B cell (primary cell): ENCODE measurements around the gene KLF7. TPM values are rescaled to one million over a fixed set of nuclear protein-coding genes. Genes with fewer than 3 reads are reported as not detected.
"Not testable (repeated sequence)": the region's sequence is repeated elsewhere in the genome, so short reads cannot be mapped to it uniquely, and the experiment has no call there.

Source experiments
- ATAC-seq: fragments of 200-7000 bp; cut with Tn5 transposase; one replicate; pipeline ENCODE4 v1.10.0; 2021; ENCODE audit warnings: low read depth, mild to moderate bottlenecking, moderate number of reproducible peaks, moderate library complexity
- CTCF ChIA-PET: fragments of 350-600 bp; sonication (Branson Sonifier 250); formaldehyde crosslinking; loops from one replicate; lab custom pipeline; 2021; ENCODE audit warnings: antibody characterized with exemption, inconsistent platforms; lab: Charles Lee
- POLR2A ChIA-PET: fragments of 350-600 bp; sonication (Branson Sonifier 250); formaldehyde crosslinking; loops from one replicate; lab custom pipeline; 2021; ENCODE audit warnings: antibody characterized with exemption; lab: Charles Lee
- DNase-seq: peaks from one replicate; pipeline ENCODE4 v3.0.0; 2013
- H2AFZ ChIP-seq: 2 replicates; pipeline ENCODE4 v1.6.1; 2012; ENCODE audit warnings: mild to moderate bottlenecking, low read depth, low read length; ENCODE audit not compliant: insufficient read depth, poor library complexity, severe bottlenecking
- H3K27ac ChIP-seq, 2 donors: 1 replicate in 1 of 2; 2 replicates in 1 of 2; pipeline ENCODE4 v1.5.1; 2012 to 2013; ENCODE audit warnings: low read length in 2 of 2, mild to moderate bottlenecking in 2 of 2, moderate library complexity in 1 of 2
- H3K27me3 ChIP-seq, 4 experiments: fragments of 200-600 bp in 1 of 4; sonication (generic) in 1 of 4; replicated peaks in 1 of 4; 1 replicate in 2 of 4; 2 replicates in 2 of 4; pipeline versions ENCODE4 v1.6.1 to v1.7.0; 2013 to 2016; ENCODE audit warnings: low read length in 3 of 4, mild to moderate bottlenecking in 2 of 4, mixed read lengths in 1 of 4, moderate library complexity in 1 of 4; ENCODE audit not compliant: insufficient read depth in 4 of 4, control insufficient read depth in 3 of 4; ENCODE audit errors: control extremely low read depth in 1 of 4
- H3K36me3 ChIP-seq, 2 experiments: replicated peaks in 1 of 2; 1 replicate in 1 of 2; 2 replicates in 1 of 2; pipeline versions ENCODE4 v1.6.1 to v1.7.1; 2013; ENCODE audit warnings: low read length in 1 of 2; ENCODE audit not compliant: insufficient read depth in 2 of 2, control insufficient read depth in 1 of 2; ENCODE audit errors: control extremely low read depth in 1 of 2, extremely low read depth in 1 of 2
- H3K4me1 ChIP-seq, 2 donors: fragments of 200-600 bp in 1 of 2; sonication (generic) in 1 of 2; 1 replicate in 1 of 2; 2 replicates in 1 of 2; pipeline versions ENCODE4 v1.5.1 to v1.6.1; 2013 to 2017; ENCODE audit warnings: low read length in 2 of 2; ENCODE audit not compliant: control insufficient read depth in 2 of 2, insufficient read depth in 2 of 2
- H3K4me2 ChIP-seq: replicated peaks from 2 replicates; pipeline ENCODE3; 2012; ENCODE audit warnings: mild to moderate bottlenecking, low read depth, low read length; ENCODE audit not compliant: poor library complexity, severe bottlenecking
- H3K4me3 ChIP-seq, 5 experiments: fragments of 200-600 bp in 1 of 5; sonication (generic) in 1 of 5; 1 replicate in 3 of 5; 2 replicates in 2 of 5; pipeline versions ENCODE4 v1.5.1 to v1.7.0; 2011 to 2016; ENCODE audit warnings: low read length in 4 of 5, mild to moderate bottlenecking in 4 of 5, low read depth in 2 of 5, control low read depth in 1 of 5, moderate library complexity in 1 of 5; ENCODE audit not compliant: insufficient read depth in 1 of 5; ENCODE audit errors: control extremely low read depth in 1 of 5, extremely low read depth in 1 of 5
- H3K79me2 ChIP-seq: fragments of 200-600 bp; sonication (generic); one replicate; pipeline ENCODE4 v1.6.0; 2016; ENCODE audit warnings: low read length; ENCODE audit not compliant: control insufficient read depth, insufficient read depth
- H3K9ac ChIP-seq: fragments of 200-600 bp; sonication (generic); 2 replicates; pipeline ENCODE4 v1.6.1; 2017; ENCODE audit warnings: mild to moderate bottlenecking, low read length, moderate library complexity
- H3K9me3 ChIP-seq, 3 donors: one replicate each; pipeline versions ENCODE4 v1.6.1 to v1.7.1; 2013; ENCODE audit warnings: low read length in 2 of 3; ENCODE audit not compliant: control insufficient read depth in 2 of 3, insufficient read depth in 1 of 3; ENCODE audit errors: control extremely low read depth in 1 of 3
- H4K20me1 ChIP-seq: 2 replicates; pipeline ENCODE4 v1.6.0; 2012; ENCODE audit warnings: mild to moderate bottlenecking, low read length; ENCODE audit not compliant: insufficient read depth, control insufficient read depth, poor library complexity, severe bottlenecking
- H3K27ac Mint-ChIP-seq: one replicate; pipeline ENCODE4 v1.8.0; 2021; ENCODE audit warnings: mixed read lengths
- H3K27me3 Mint-ChIP-seq: one replicate; pipeline ENCODE4 v1.8.0; 2021; ENCODE audit warnings: mixed read lengths
- H3K4me1 Mint-ChIP-seq: one replicate; pipeline ENCODE4 v1.8.0; 2021; ENCODE audit warnings: mixed read lengths
- H3K4me3 Mint-ChIP-seq: one replicate; pipeline ENCODE4 v1.8.0; 2021; ENCODE audit warnings: mixed read lengths
- H3K9me3 Mint-ChIP-seq: one replicate; pipeline ENCODE4 v1.8.0; 2022; ENCODE audit warnings: mixed read lengths; ENCODE audit not compliant: insufficient read depth
- EZH2 ChIP-seq: IDR thresholded peaks from 2 replicates; pipeline ENCODE4 v1.6.1; 2012; ENCODE audit warnings: borderline replicate concordance, low read depth, mild to moderate bottlenecking, moderate library complexity, low read length; ENCODE audit not compliant: insufficient read depth, poor library complexity, severe bottlenecking
- WGBS: methylation state at CpG from one replicate; pipeline ENCODE4 v1.1.5; 2013; ENCODE audit warnings: missing lambda C conversion rate; ENCODE audit not compliant: insufficient coverage; 5-methylcytosine and 5-hydroxymethylcytosine counted together
- intact Hi-C: fragments of 100-400 bp; cut with micrococcal nuclease; formaldehyde crosslinking; loops from one replicate; pipeline ENCODE4 v1.10.0; 2022
- polyA plus RNA-seq: library from polyadenylated mRNA; depleted of rRNA; stranded (reverse); fragments of >200 nt; gene quantifications from 2 replicates; pipeline ENCODE4 v1.2.3, GENCODE V29; 2012
- total RNA-seq, 2 donors: library from RNA; stranded (reverse); fragments of 120-200 nt in 1 of 2; gene quantifications; 1 replicate in 1 of 2; 2 replicates in 1 of 2; pipeline versions ENCODE4 v1.2.3 to v1.2.4, GENCODE V29; 2013 to 2022
- TF ChIP-seq, protein P1 (sequence below): fragments of 200-600 bp; IDR thresholded peaks from one replicate; pipeline ENCODE4 v1.8.0; 2022; ENCODE audit warnings: antibody characterized with exemption, mild to moderate bottlenecking

KLF7 gene
- total and polyA plus RNA-seq, 2 donors (not counting 1 experiment from before 2014, with no cell fraction given): 46.2 to 93.2 TPM

DNA sequence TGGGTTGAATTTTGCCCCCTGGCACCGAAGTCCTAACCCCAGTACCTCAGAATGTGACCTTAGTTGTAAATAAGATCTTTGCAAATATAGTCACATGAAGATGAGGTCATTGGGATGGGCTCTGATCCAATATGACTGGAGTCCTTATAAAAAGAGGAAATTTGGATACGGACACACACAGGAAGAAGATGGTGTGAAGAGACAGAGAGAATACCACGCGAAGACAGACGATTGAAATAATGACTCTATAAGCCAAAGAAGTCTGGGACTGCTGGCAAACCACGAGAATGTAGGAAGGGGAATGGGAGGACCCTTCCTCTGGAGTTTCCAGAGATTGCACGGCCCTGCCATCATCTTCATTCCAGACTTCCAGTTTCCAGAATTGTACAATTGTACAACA, 127.9 kb downstream of the KLF7 start:
- peaks cover 0 to 5% (median 1%) of the 10 kb centered on the region in 4 experiments for H3K27me3 ChIP-seq
- Mint-ChIP-seq H3K27ac (no peak overlapping the region), H3K4me1 (no peaks in the 10 kb centered on the region), H3K27me3 (peaks cover 28% of the 10 kb centered on the region), H3K9me3 (peaks cover 9% of the 10 kb centered on the region), H3K4me3 (no peak overlapping the region)
- TF ChIP-seq EZH2: no peak
- TF ChIP-seq, protein P1, sequence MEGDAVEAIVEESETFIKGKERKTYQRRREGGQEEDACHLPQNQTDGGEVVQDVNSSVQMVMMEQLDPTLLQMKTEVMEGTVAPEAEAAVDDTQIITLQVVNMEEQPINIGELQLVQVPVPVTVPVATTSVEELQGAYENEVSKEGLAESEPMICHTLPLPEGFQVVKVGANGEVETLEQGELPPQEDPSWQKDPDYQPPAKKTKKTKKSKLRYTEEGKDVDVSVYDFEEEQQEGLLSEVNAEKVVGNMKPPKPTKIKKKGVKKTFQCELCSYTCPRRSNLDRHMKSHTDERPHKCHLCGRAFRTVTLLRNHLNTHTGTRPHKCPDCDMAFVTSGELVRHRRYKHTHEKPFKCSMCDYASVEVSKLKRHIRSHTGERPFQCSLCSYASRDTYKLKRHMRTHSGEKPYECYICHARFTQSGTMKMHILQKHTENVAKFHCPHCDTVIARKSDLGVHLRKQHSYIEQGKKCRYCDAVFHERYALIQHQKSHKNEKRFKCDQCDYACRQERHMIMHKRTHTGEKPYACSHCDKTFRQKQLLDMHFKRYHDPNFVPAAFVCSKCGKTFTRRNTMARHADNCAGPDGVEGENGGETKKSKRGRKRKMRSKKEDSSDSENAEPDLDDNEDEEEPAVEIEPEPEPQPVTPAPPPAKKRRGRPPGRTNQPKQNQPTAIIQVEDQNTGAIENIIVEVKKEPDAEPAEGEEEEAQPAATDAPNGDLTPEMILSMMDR: no peak
- H3K36me3 ChIP-seq: no peaks in the 10 kb centered on the region
- peaks cover 0 to 5% (median 0%) of the 10 kb centered on the region in 3 donors for H3K9me3 ChIP-seq
- H3K79me2 ChIP-seq: no peaks in the 10 kb centered on the region
- no peak overlapping the region for H3K4me3 ChIP-seq
- no peak overlapping the region for H3K9ac ChIP-seq
- ChIA-PET POLR2A (no interaction called here), CTCF (interaction anchor here (1.1 kb wide), 1 partner anchor 487 kb away, joined by 3 read pairs; no protein-coding TSS in a partner anchor)
- intact Hi-C loops: no loop called here
- no peaks in the 10 kb centered on the region for H4K20me1 ChIP-seq
- ATAC-seq (no peak), DNase-seq (no peak)
- H3K4me2 ChIP-seq: no peak overlapping the region
- no peak overlapping the region for H2AFZ ChIP-seq
- H3K27ac ChIP-seq: no peak overlapping the region
- WGBS: 82% methylated on average over 3 of the region's 7 CpGs
- no peaks in the 10 kb centered on the region for H3K4me1 ChIP-seq

DNA sequence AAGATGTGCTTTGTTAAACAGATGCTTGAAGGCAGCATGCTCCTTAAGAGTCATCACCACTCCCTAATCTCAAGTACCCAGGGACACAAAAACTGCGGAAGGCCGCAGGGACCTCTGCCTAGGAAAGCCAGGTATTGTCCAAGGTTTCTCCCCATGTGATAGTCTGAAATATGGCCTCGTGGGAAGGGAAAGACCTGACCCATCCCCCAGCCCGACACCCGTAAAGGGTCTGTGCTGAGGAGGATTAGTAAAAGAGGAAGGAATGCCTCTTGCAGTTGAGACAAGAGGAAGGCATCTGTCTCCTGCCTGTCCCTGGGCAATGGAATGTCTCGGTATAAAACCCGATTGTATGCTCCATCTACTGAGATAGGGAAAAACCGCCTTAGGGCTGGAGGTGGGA, 128.7 kb downstream of the KLF7 start:
- POLR2A ChIA-PET, H3K4me3 ChIP-seq, H3K79me2 ChIP-seq, H3K27ac Mint-ChIP-seq, H3K27me3 ChIP-seq, H3K27ac ChIP-seq, H3K4me1 Mint-ChIP-seq, H2AFZ ChIP-seq, H3K4me3 Mint-ChIP-seq, H3K9ac ChIP-seq, H3K9me3 Mint-ChIP-seq, H3K4me2 ChIP-seq, H3K9me3 ChIP-seq, DNase-seq, H3K36me3 ChIP-seq, intact Hi-C loops, H3K4me1 ChIP-seq, H4K20me1 ChIP-seq, ATAC-seq, CTCF ChIA-PET: not testable (repeated sequence)
- peaks cover 28% of the 10 kb centered on the region for H3K27me3 Mint-ChIP-seq
- WGBS: no CpG with 5 or more reads among the region's 8 CpGs
